Raji (cell line): ENCODE results near the gene STIMATE.
A peak's percentile ranks its signal among the peaks of the same experiment; 100 is the strongest.

Experiments used
- POLR2A ChIP-seq: IDR thresholded peaks from 2 replicates; pipeline ENCODE4 v1.6.1; 2011; ENCODE audit warnings: low read depth, low read length, control low read depth; ENCODE audit not compliant: insufficient read depth

The STIMATE gene

GRCh38 chr3:52897130-52898122, at the start of gene STIMATE:
Gene STIMATE (minus strand): TSS chr3:52897548. CDS start chr3:52897450, 98 bp downstream.
- peak; percentile 79 for TF ChIP-seq POLR2A

GRCh38 chr3:52939600-52939999, 42.3 kb upstream of the STIMATE start:
- no peak for TF ChIP-seq POLR2A

- TF ChIP-seq POLR2A = no peak
Observed at GRCh38 chr3:52934630-52935530, 37.5 kb upstream of the STIMATE start.

- TF ChIP-seq POLR2A = no peak
Observed at GRCh38 chr3:52931889-52932288, 34.5 kb upstream of the STIMATE start.

GRCh38 chr3:52931328-52931727, 34.0 kb upstream of the STIMATE start:
- no peak for TF ChIP-seq POLR2A

GRCh38 chr3:52930748-52931147, 33.4 kb upstream of the STIMATE start:
- no peak for TF ChIP-seq POLR2A

- TF ChIP-seq POLR2A = no peak
Observed at GRCh38 chr3:52926554-52926953, 29.2 kb upstream of the STIMATE start.

GRCh38 chr3:52925405-52926313, 28.3 kb upstream of the STIMATE start:
- no peak for TF ChIP-seq POLR2A

- no peak for TF ChIP-seq POLR2A
Observed at GRCh38 chr3:52923963-52924362, 26.6 kb upstream of the STIMATE start.

GRCh38 chr3:52920841-52921240, 23.5 kb upstream of the STIMATE start:
- no peak for TF ChIP-seq POLR2A

GRCh38 chr3:52917044-52917443, 19.7 kb upstream of the STIMATE start:
- no peak for TF ChIP-seq POLR2A

- no peak for TF ChIP-seq POLR2A
Observed at GRCh38 chr3:52915294-52915693, 17.9 kb upstream of the STIMATE start.

- TF ChIP-seq POLR2A = no peak
Observed at GRCh38 chr3:52912885-52913731, 15.8 kb upstream of the STIMATE start.

- TF ChIP-seq POLR2A = no peak
Observed at GRCh38 chr3:52910823-52911222, 13.5 kb upstream of the STIMATE start.

GRCh38 chr3:52907497-52907896, 10.1 kb upstream of the STIMATE start:
- no peak for TF ChIP-seq POLR2A
